Measurements from ENCODE around the gene TMEM108.

The TMEM108 gene

GRCh38 chr3:133136114-133137041 is 98.2 kb downstream of the TMEM108 start:
- no peak overlapping the region for H3K4me3 ChIP-seq (ENCODE audit: low read depth, low read length)
- TF ChIP-seq POLR2A (IDR thresholded peaks at IDR 0.05; ENCODE audit: extremely low read depth, insufficient read length) (no peak), MAX (IDR thresholded peaks at IDR 0.05; ENCODE audit: low read depth, low read length) (no peak), MYC (IDR thresholded peaks at IDR 0.05; ENCODE audit: low read depth, low read length) (no peak), CTCF (IDR thresholded peaks at IDR 0.05; ENCODE audit: low read depth, low read length) (no peak)
- no peak for DNase-seq (ENCODE audit: low read depth)

GRCh38 chr3:133137042-133137996 is 99.1 kb downstream of the TMEM108 start:
- no peak for DNase-seq (ENCODE audit: low read depth)
- no peak for TF ChIP-seq MYC (IDR thresholded peaks at IDR 0.05; ENCODE audit: low read depth, low read length)
- no peak for TF ChIP-seq MAX (IDR thresholded peaks at IDR 0.05; ENCODE audit: low read depth, low read length)
- TF ChIP-seq CTCF (IDR thresholded peaks at IDR 0.05; ENCODE audit: low read depth, low read length), result no peak
- TF ChIP-seq POLR2A (IDR thresholded peaks at IDR 0.05; ENCODE audit: extremely low read depth, insufficient read length), result no peak
- H3K4me3 ChIP-seq (ENCODE audit: low read depth, low read length), result no peak overlapping the region

GRCh38 chr3:133138017-133138416 is 99.8 kb downstream of the TMEM108 start:
- no peak for DNase-seq (ENCODE audit: low read depth)
- TF ChIP-seq MAX (IDR thresholded peaks at IDR 0.05; ENCODE audit: low read depth, low read length), result no peak
- no peak for TF ChIP-seq MYC (IDR thresholded peaks at IDR 0.05; ENCODE audit: low read depth, low read length)
- no peak for TF ChIP-seq CTCF (IDR thresholded peaks at IDR 0.05; ENCODE audit: low read depth, low read length)
- TF ChIP-seq POLR2A (IDR thresholded peaks at IDR 0.05; ENCODE audit: extremely low read depth, insufficient read length), result no peak
- H3K4me3 ChIP-seq (ENCODE audit: low read depth, low read length), result no peak overlapping the region

GRCh38 chr3:133152056-133152455 is 113.9 kb downstream of the TMEM108 start:
- no peak for TF ChIP-seq MYC (IDR thresholded peaks at IDR 0.05; ENCODE audit: low read depth, low read length)
- TF ChIP-seq POLR2A (IDR thresholded peaks at IDR 0.05; ENCODE audit: extremely low read depth, insufficient read length), result no peak
- no peak for TF ChIP-seq CTCF (IDR thresholded peaks at IDR 0.05; ENCODE audit: low read depth, low read length)
- TF ChIP-seq MAX (IDR thresholded peaks at IDR 0.05; ENCODE audit: low read depth, low read length), result no peak
- DNase-seq (ENCODE audit: low read depth), result no peak

GRCh38 chr3:133152681-133153220 is 114.6 kb downstream of the TMEM108 start:
- no peak for TF ChIP-seq MAX (IDR thresholded peaks at IDR 0.05; ENCODE audit: low read depth, low read length)
- TF ChIP-seq CTCF (IDR thresholded peaks at IDR 0.05; ENCODE audit: low read depth, low read length), result no peak
- TF ChIP-seq MYC (IDR thresholded peaks at IDR 0.05; ENCODE audit: low read depth, low read length), result no peak
- TF ChIP-seq POLR2A (IDR thresholded peaks at IDR 0.05; ENCODE audit: extremely low read depth, insufficient read length), result no peak
- no peak for DNase-seq (ENCODE audit: low read depth)
- H3K4me3 ChIP-seq (ENCODE audit: low read depth, low read length), result no peak overlapping the region

More at GRCh38 chr3:133152056-133152455, 113.9 kb downstream of the TMEM108 start:
- no peak overlapping the region for H3K4me3 ChIP-seq (ENCODE audit: low read depth, low read length)

All from NB4 (cell line).